PFSK-1 (cell line): ENCODE data around the gene SCUBE3.

Experiments
- FOXP2 ChIP-seq: optimal IDR thresholded peaks from 2 replicates; pipeline ENCODE3; 2011; ENCODE audit warnings: borderline replicate concordance, control low read depth, inconsistent platforms; ENCODE audit not compliant: insufficient read depth; ENCODE audit errors: extremely low read length, extremely low read depth
- POLR2AphosphoS5 ChIP-seq: IDR thresholded peaks from 2 replicates; pipeline ENCODE4 v1.6.1; 2012; ENCODE audit warnings: low read depth, mild to moderate bottlenecking, control low read depth, low read length, moderate library complexity
- REST ChIP-seq, 2 experiments: IDR thresholded peaks; 2 replicates each; pipeline versions ENCODE4 v1.6.1 to v1.8.0; 2011 to 2012; ENCODE audit warnings: low read depth in 2 of 2, low read length in 2 of 2, control low read depth in 1 of 2, inconsistent platforms in 1 of 2, mild to moderate bottlenecking in 1 of 2, moderate library complexity in 1 of 2; ENCODE audit not compliant: insufficient read depth in 1 of 2
- SIN3A ChIP-seq: IDR thresholded peaks from 2 replicates; pipeline ENCODE4 v1.6.1; 2012; ENCODE audit warnings: mild to moderate bottlenecking, low read length, moderate library complexity, borderline replicate concordance; ENCODE audit not compliant: insufficient read depth
- TAF1 ChIP-seq: IDR thresholded peaks from 2 replicates; pipeline ENCODE4 v1.6.1; 2012; ENCODE audit warnings: low read length, control low read depth, borderline replicate concordance; ENCODE audit not compliant: insufficient read depth

- no peak for TF ChIP-seq POLR2AphosphoS5
- TF ChIP-seq TAF1 = no peak
- TF ChIP-seq FOXP2 = no peak
- no peak for TF ChIP-seq REST (IDR thresholded peaks at IDR 0.05; ENCODE audit: insufficient read depth in 1 of 2, low read depth in 2 of 2, low read length in 2 of 2)
- TF ChIP-seq SIN3A = no peak
Measured at GRCh38 chr6:35209622-35210247, 4.0 kb upstream of the SCUBE3 start.
